Esophagus muscularis mucosa (tissue), 4 donors: ENCODE results near the gene HSPB7.
A peak's percentile ranks its signal among the peaks of the same experiment; 100 is the strongest.

Experiments used
- CTCF ChIP-seq, 3 experiments: fragments of 200-600 bp in 2 of 3; fragments of 450-650 bp in 1 of 3; sonication (generic) in 2 of 3; IDR thresholded peaks; one replicate each; pipeline ENCODE4 v1.5.1; 2017 to 2019; ENCODE audit warnings: antibody characterized with exemption in 3 of 3, mild to moderate bottlenecking in 2 of 3, moderate library complexity in 1 of 3
- EP300 ChIP-seq: sonication (generic); formaldehyde crosslinking; IDR thresholded peaks from one replicate; pipeline ENCODE4 v1.6.1; 2017; ENCODE audit warnings: antibody characterized with exemption
- POLR2A ChIP-seq: fragments of 450-650 bp; IDR thresholded peaks from one replicate; pipeline ENCODE4 v1.6.1; 2017; ENCODE audit warnings: antibody characterized with exemption, moderate library complexity, mild to moderate bottlenecking, low read depth
- POLR2AphosphoS5 ChIP-seq, 2 donors: sonication (generic); formaldehyde crosslinking; IDR thresholded peaks; one replicate each; pipeline ENCODE4 v1.6.1; 2017; ENCODE audit warnings: antibody characterized with exemption in 2 of 2

DNA sequence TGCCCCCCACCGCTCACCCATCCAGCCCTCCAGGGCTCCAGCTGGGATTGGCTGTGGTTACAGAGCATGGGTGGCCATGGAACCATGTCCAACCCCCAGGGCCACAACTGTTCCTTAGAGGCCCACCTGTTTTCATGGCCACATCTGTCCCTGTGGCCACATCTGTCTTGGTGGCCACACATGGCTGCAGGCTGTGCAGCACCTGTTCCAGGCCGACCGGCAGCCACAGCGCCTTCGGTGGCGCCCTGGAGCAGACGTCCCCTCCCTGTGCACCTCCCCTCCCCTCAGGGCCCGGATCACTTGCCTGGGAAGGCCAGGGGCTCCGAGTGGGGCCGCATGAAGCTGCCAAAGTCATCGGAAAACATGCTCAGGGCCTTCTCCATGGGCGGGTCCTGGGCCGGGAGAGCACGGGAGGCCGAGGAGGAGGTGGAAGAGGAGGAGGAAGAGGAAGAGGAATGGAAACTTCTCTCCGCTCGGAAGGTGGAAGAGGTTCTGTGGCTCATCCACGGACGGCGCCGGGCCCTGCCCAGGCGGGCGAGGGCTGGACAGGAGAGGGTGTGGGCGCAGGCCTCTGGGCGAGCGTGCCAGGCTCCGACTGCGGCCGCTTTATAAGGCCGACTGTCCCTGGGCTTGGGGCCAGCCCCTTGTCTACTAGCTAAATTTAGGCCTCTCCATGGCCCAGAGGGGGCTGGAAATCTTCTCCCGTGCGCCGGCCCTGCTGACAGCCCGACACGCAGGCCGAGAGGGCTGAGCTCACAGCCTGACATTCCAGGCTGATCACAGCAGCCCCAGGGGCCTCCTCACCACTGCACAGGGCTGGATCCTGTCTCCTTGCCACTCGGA lies at the start of gene HSPB7:
- TF ChIP-seq CTCF (IDR thresholded peaks at IDR 0.05) (no peak), EP300 (no peak), POLR2AphosphoS5 (IDR thresholded peaks at IDR 0.05) (peak; percentile 91 to 99), POLR2A (peak; percentile 89)
